ENCODE measurements around the gene RGS9.

The RGS9 gene

DNA sequence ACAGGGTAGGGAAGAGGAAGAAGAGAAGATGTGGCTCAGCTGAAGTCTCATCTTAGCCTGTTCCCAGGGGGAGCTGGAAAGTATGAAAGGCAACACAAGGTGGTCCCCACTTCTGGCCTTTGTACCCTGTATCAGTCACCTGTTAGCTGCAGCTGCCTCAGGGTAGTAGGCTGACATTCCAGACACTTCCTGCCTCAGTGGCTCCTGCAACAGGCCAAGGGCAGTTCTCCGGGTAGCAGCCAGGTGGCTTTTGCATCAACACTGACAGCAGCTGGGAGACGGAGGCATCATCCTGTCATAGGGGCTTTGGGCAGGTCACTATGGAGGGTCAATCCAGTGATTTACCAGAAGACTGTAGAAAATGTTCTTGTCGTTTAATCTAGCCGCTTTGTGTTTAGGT lies 124.0 kb downstream of the RGS9 start:
- no peak for DNase-seq (ENCODE audit: low read depth)

DNA sequence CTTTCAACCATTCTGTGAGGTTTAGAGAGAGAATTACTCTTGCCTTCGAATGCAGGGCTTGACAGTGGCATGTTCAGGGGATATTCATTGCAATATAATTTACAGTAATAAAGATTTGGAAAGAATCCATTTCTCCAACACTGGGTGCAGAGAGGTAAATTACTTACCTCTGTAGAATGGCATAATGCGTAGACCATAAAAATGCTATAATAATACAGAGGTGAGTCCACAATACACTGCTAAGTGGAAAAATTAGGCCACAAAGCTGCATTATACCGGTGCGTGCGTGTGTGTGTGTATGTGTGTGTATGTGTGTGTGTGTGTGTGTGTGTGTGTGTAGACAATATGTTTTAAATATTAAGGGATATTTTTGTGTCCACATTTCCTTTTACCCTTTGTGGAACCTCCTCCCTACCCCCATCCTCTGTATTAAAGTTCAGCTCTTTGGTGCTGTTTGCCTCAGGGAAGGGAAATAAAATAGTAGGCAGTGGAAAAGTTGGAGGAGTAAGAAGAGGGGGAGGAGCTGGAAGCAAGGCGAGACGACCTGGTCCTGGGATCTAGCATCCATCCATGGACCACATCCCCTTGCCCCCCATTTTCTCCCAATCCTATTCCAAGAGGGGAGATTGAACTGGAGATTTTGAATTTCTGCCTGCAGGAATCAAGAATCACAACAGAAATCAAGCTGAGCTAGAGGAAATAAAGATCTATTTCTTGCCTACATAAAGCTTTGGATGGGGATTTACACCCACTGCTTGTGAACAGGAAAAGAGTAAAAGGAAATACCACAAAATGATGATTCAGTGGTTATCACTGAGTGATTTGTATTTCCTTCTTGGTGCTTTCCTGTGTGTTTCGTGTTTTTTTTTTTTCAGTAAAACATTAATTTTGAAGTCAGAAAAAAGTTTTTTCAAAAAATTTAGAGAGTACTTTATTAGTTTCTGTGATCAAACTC lies 124.8 kb downstream of the RGS9 start:
- DNase-seq (ENCODE audit: low read depth) = peak; percentile 51

DNA sequence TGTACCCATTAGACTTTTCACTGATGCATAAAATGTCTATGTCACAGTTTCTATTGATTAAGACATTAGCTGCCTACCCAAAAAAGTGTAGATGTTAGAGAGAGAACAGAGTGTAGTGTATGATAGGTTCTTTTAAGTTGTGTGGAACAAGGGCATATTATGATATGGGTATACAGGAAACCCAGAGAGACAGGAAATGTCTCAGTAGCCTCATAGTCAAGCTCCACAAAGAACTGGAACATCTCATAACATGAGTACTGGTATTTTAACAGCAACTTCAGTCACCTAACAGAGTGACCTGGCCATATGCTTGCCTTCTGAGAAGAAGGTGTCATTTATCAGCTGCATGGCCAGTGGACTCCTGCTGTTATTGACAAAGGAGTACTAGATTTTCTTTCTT lies 128.1 kb downstream of the RGS9 start:
- no peak for DNase-seq (ENCODE audit: low read depth)

DNA sequence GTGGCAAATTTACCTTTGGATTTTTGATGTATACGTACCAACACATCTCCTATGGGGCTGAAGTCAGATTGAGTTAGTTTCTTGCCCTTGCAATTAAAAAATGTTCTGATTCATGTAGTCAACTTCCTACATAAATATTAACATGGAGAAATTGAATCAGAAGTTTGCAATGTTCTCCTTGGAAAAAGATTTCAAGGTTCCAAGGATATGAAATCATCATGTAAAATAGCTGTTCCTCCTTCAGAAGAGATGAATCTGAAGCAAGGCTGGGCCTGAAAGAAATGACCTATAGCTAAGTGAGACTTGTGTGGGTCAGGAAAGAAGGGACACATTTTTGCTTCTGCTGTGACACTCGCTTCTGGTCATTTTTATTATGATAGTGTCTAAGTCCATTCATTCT lies 131.7 kb downstream of the RGS9 start:
- peak; percentile 70 for DNase-seq (ENCODE audit: low read depth)

DNA sequence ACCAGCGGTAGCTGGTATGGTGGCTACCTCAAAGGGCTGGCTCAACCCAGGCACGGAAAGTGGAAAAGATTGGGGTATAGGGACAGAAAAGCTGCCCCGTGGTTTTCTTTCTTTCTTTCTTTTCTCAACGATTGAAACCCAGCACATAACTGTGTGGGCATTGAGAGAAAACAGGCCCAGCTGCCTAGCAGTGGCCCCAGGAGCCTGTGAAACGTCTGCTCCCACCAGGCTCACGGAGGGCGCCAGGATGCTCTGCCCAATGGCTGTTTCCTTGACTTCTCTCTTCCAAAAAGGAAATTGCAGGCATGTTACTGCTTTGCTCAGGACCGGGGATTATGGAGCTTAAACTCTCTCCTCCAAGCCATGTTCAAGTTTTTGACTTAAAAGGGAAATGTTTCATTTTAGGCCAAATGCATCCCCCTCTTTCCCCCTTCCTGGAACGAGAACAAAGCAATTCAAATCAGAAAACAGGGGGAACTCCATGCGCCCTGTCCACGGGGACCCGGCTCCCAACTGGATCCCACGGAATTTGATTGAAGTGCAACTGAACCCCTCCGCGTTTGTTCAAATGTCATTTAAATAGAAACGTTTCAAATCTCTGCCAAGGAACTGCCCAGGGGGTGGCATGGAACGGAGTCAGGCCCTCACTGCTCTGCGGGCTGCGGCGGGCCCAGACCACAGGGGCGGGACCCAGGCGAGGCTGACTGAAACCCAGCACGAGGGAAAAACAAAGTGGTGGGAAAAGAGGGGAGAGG lies 133.5 kb downstream of the RGS9 start:
- no peak for DNase-seq (ENCODE audit: low read depth)

DNA sequence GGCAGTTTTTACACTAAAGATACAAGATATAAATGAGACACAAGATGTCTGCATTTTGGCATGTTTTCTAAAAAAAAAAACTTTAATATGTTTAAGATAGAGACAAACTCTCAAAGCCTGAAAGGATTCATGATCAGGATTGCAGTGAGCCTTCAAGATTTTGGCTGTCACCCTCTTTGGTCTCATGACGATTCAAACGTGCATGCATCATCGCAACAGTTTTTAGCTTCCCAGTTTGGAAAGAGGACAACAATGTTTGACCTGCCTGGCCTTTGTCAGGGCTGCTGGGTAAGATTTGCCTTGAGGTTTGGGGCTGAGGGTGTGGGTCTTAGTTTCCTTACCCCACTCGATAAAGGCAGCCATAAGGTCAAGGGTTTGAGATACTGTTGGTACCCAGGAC lies 134.1 kb downstream of the RGS9 start:
- DNase-seq (ENCODE audit: low read depth) = no peak
